Measurements from ENCODE around the gene MSRB3.

The MSRB3 gene

DNA sequence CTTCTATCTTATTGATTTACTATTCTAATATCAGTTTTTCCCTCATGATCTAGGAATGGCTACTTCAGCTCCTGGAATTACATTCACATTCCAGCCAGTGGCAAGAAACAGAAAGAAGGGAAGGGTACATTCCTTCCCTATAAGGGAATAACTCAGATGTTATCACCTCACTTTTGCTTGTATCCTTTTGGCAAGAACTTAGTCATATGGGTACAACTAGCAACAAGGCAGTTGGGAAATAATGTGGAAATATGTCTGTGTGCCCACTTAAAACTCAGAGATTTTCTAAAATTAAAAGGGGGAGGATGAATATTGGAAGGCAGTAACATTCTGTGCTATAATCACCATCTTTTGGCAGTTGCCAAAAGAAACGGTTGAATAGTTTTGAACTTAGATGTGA, 85.6 kb downstream of the MSRB3 start:
- H3K4me1 ChIP-seq, result no peaks in the 10 kb centered on the region
- TF ChIP-seq CTCF (IDR thresholded peaks at IDR 0.05), result no peak
- H3K4me3 ChIP-seq (ENCODE audit: low read depth, low read length), result no peak overlapping the region
- no peak overlapping the region for H3K9ac ChIP-seq
- H2AFZ ChIP-seq, result no peak overlapping the region
- H3K27ac ChIP-seq, result no peak overlapping the region
- H3K79me2 ChIP-seq, result no peaks in the 10 kb centered on the region
- H3K36me3 ChIP-seq (ENCODE audit: control insufficient read depth, insufficient read depth, low read length), result no peaks in the 10 kb centered on the region
- H3K27me3 ChIP-seq (ENCODE audit: control insufficient read depth, insufficient read depth, low read length), result no peaks in the 10 kb centered on the region
- H3K9me3 ChIP-seq (ENCODE audit: control insufficient read depth, low read length), result no peaks in the 10 kb centered on the region
- no peak overlapping the region for H3K4me2 ChIP-seq (ENCODE audit: low read length)

DNA sequence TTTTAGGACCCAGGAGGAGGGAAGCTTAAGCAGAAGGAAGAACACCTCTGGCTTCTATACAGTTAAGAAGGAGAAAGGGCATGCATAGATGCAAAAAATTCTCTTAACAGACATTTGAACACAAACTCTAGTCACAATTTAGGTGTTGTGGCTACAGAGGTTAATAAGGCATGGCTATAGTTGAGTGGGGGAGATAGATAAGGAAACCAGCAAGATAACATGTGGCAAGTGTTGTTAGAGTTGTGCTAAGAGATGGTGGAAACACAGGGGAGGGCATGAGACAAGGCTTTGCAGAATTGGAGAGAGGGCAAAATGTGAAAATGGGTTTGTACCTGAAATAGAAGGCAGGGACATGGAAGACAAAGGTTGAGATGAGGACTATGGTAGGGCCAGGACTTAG, 88.9 kb downstream of the MSRB3 start:
- Histone ChIP-seq H2AFZ (no peak overlapping the region), H3K4me2 (ENCODE audit: low read length) (no peak overlapping the region)

DNA sequence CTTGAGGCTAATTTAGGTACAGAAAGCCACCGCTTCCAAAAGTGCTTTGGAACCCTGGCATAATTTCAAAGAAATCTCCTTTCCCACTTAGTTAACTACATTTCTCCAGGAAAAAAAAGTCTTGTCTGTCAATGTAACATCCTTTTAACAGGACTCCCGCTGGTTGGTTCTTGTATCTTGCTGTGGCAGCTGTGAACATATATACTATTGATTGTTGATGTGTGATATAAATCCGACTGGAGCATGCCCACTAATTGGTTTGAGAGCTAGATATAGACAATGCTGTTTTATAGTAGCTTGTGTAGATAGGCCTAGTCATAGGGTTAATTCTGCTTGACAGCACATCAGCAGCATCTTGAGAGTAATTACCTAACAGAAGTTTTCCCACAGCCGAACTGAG, 89.6 kb downstream of the MSRB3 start:
- no peaks in the 10 kb centered on the region for H3K4me1 ChIP-seq
- no peaks in the 10 kb centered on the region for H3K79me2 ChIP-seq
- H3K9me3 ChIP-seq (ENCODE audit: control insufficient read depth, low read length), result no peaks in the 10 kb centered on the region
- no peak overlapping the region for H3K4me3 ChIP-seq (ENCODE audit: low read depth, low read length)
- H3K27me3 ChIP-seq (ENCODE audit: control insufficient read depth, insufficient read depth, low read length), result no peaks in the 10 kb centered on the region
- no peak overlapping the region for H3K4me2 ChIP-seq (ENCODE audit: low read length)
- no peak overlapping the region for H3K27ac ChIP-seq
- no peak overlapping the region for H2AFZ ChIP-seq
- no peak for TF ChIP-seq CTCF (IDR thresholded peaks at IDR 0.05)
- no peak overlapping the region for H3K9ac ChIP-seq
- H3K36me3 ChIP-seq (ENCODE audit: control insufficient read depth, insufficient read depth, low read length), result no peaks in the 10 kb centered on the region

More for the DNA sequence above, 88.9 kb downstream of the MSRB3 start:
- Histone ChIP-seq H3K9ac (no peak overlapping the region), H3K79me2 (no peaks in the 10 kb centered on the region), H3K4me3 (ENCODE audit: low read depth, low read length) (no peak overlapping the region), H3K27ac (no peak overlapping the region), H3K36me3 (ENCODE audit: control insufficient read depth, insufficient read depth, low read length) (no peaks in the 10 kb centered on the region), H3K27me3 (ENCODE audit: control insufficient read depth, insufficient read depth, low read length) (no peaks in the 10 kb centered on the region), H3K9me3 (ENCODE audit: control insufficient read depth, low read length) (no peaks in the 10 kb centered on the region), H3K4me1 (no peaks in the 10 kb centered on the region)
- no peak for TF ChIP-seq CTCF (IDR thresholded peaks at IDR 0.05)

DNA sequence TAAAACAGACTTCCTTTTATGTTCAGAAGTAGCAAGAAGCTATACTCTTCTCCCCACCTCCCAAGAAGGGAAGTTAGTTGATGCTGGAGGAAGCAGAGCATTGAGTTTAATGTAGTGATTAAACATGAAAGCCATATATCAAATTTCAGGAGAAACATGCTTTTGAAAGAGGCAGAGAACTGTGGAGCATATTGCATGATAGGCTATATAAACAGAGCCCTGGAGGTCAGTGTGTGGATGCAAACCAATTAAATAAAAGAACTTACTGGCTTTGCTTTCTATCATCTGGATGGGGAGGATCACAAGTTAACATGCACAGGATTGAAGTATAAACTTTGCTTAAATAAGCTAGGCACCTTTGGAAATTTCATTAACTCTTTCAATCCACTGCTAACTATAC, 94.1 kb downstream of the MSRB3 start:
- Histone ChIP-seq H3K36me3 (ENCODE audit: control insufficient read depth, insufficient read depth, low read length) (no peaks in the 10 kb centered on the region), H3K4me1 (no peaks in the 10 kb centered on the region), H3K9ac (no peak overlapping the region), H3K79me2 (no peaks in the 10 kb centered on the region), H3K27ac (no peak overlapping the region), H3K27me3 (ENCODE audit: control insufficient read depth, insufficient read depth, low read length) (no peaks in the 10 kb centered on the region), H3K4me2 (ENCODE audit: low read length) (no peak overlapping the region), H3K9me3 (ENCODE audit: control insufficient read depth, low read length) (no peaks in the 10 kb centered on the region), H3K4me3 (ENCODE audit: low read depth, low read length) (no peak overlapping the region), H2AFZ (no peak overlapping the region)
- TF ChIP-seq CTCF (IDR thresholded peaks at IDR 0.05), result no peak

GRCh38 chr12:65384240-65384639, 105.8 kb downstream of the MSRB3 start:
- Histone ChIP-seq H3K27me3 (ENCODE audit: control insufficient read depth, insufficient read depth, low read length) (no peaks in the 10 kb centered on the region), H3K9ac (no peak overlapping the region), H3K4me1 (no peaks in the 10 kb centered on the region), H3K9me3 (ENCODE audit: control insufficient read depth, low read length) (no peaks in the 10 kb centered on the region), H3K36me3 (ENCODE audit: control insufficient read depth, insufficient read depth, low read length) (no peaks in the 10 kb centered on the region), H3K4me2 (ENCODE audit: low read length) (no peak overlapping the region), H3K27ac (no peak overlapping the region), H3K4me3 (ENCODE audit: low read depth, low read length) (no peak overlapping the region), H3K79me2 (no peaks in the 10 kb centered on the region), H2AFZ (no peak overlapping the region)
- no peak for TF ChIP-seq CTCF (IDR thresholded peaks at IDR 0.05)
